NT2/D1 (cell line): Measurements from ENCODE around the gene DLK2.

Experiments
- DNase-seq: peaks from one replicate; pipeline ENCODE4 v3.0.0-alpha.2; 2011; ENCODE audit warnings: low read depth, low spot score
- H3K27me3 ChIP-seq: 2 replicates; pipeline ENCODE4 v1.6.0; 2011; ENCODE audit warnings: mild to moderate bottlenecking; ENCODE audit not compliant: insufficient read length, insufficient read depth
- H3K36me3 ChIP-seq: 2 replicates; pipeline ENCODE4 v1.6.1; 2011; ENCODE audit warnings: mild to moderate bottlenecking, low read length, mixed read lengths; ENCODE audit not compliant: insufficient read depth, insufficient read length
- H3K4me1 ChIP-seq: 2 replicates; pipeline ENCODE4 v1.5.1; 2011; ENCODE audit not compliant: insufficient read depth, insufficient read length
- H3K4me3 ChIP-seq: 2 replicates; pipeline ENCODE4 v1.5.1; 2011; ENCODE audit warnings: low read depth; ENCODE audit not compliant: insufficient read length
- H3K9ac ChIP-seq: 2 replicates; pipeline ENCODE4 v1.6.0; 2011; ENCODE audit warnings: low read depth; ENCODE audit not compliant: insufficient read length
- H3K9me3 ChIP-seq: 2 replicates; pipeline ENCODE4 v1.5.1; 2011; ENCODE audit warnings: mild to moderate bottlenecking, low read length; ENCODE audit not compliant: insufficient read depth
- SUZ12 ChIP-seq: IDR thresholded peaks from 2 replicates; pipeline ENCODE4 v1.6.1; 2011; ENCODE audit not compliant: insufficient read length, insufficient read depth; ENCODE audit errors: extremely low read depth
- YY1 ChIP-seq: IDR thresholded peaks from 2 replicates; pipeline ENCODE4 v1.6.1; 2011; ENCODE audit not compliant: insufficient read length, insufficient read depth
- ZNF274 ChIP-seq: IDR thresholded peaks from 2 replicates; pipeline ENCODE4 v1.6.1; 2011; ENCODE audit warnings: mild to moderate bottlenecking, low read depth, low read length

Gene DLK2

GRCh38 chr6:43407296-43407695 is 48.1 kb downstream of the DLK2 start:
- DNase-seq = no peak
- no peaks in the 10 kb centered on the region for H3K27me3 ChIP-seq
- H3K4me3 ChIP-seq = no peak overlapping the region
- H3K4me1 ChIP-seq = no peaks in the 10 kb centered on the region
- TF ChIP-seq ZNF274 (no peak), YY1 (no peak)
- H3K36me3 ChIP-seq = no peaks in the 10 kb centered on the region
- no peak overlapping the region for H3K9ac ChIP-seq
- H3K9me3 ChIP-seq = no peaks in the 10 kb centered on the region

- no peaks in the 10 kb centered on the region for H3K9me3 ChIP-seq
- no peaks in the 10 kb centered on the region for H3K27me3 ChIP-seq
- H3K4me1 ChIP-seq = no peaks in the 10 kb centered on the region
- H3K36me3 ChIP-seq = no peaks in the 10 kb centered on the region
- H3K4me3 ChIP-seq = no peak overlapping the region
- no peak for DNase-seq
- TF ChIP-seq SUZ12 = no peak
- TF ChIP-seq YY1 = no peak
- TF ChIP-seq ZNF274 = no peak
- H3K9ac ChIP-seq = no peak overlapping the region
Measured at GRCh38 chr6:43405354-43405753, 50.0 kb downstream of the DLK2 start.

GRCh38 chr6:43402820-43403219 is 52.5 kb downstream of the DLK2 start:
- TF ChIP-seq SUZ12 = no peak
- no peak for TF ChIP-seq YY1
- no peak for TF ChIP-seq ZNF274
- no peak for DNase-seq
- no peaks in the 10 kb centered on the region for H3K9me3 ChIP-seq
- H3K27me3 ChIP-seq = no peaks in the 10 kb centered on the region
- H3K4me1 ChIP-seq = no peaks in the 10 kb centered on the region
- H3K4me3 ChIP-seq = no peak overlapping the region
- no peaks in the 10 kb centered on the region for H3K36me3 ChIP-seq
- no peak overlapping the region for H3K9ac ChIP-seq

GRCh38 chr6:43401730-43402129 is 53.6 kb downstream of the DLK2 start:
- H3K9me3 ChIP-seq = no peaks in the 10 kb centered on the region
- H3K4me1 ChIP-seq = no peaks in the 10 kb centered on the region
- H3K9ac ChIP-seq = no peak overlapping the region
- H3K4me3 ChIP-seq = no peak overlapping the region
- DNase-seq = no peak
- no peaks in the 10 kb centered on the region for H3K36me3 ChIP-seq
- TF ChIP-seq YY1 (no peak), SUZ12 (no peak), ZNF274 (no peak)
- H3K27me3 ChIP-seq = no peaks in the 10 kb centered on the region
